Endothelial cell of umbilical vein (primary cell): ENCODE results near the gene GPR180.

Source experiments
- CTCF ChIP-seq, 2 donors: IDR thresholded peaks; 1 replicate in 1 of 2; 2 replicates in 1 of 2; pipeline ENCODE4 v1.5.1; 2011; ENCODE audit warnings: low read length in 2 of 2, mild to moderate bottlenecking in 2 of 2, moderate library complexity in 2 of 2, control low read depth in 1 of 2, inconsistent platforms in 1 of 2, low read depth in 1 of 2; ENCODE audit not compliant: insufficient read depth in 1 of 2; ENCODE audit errors: extremely low read depth in 1 of 2
- EZH2 ChIP-seq: IDR thresholded peaks from 2 replicates; pipeline ENCODE4 v1.6.1; 2012; ENCODE audit warnings: borderline replicate concordance, low read depth, mild to moderate bottlenecking, moderate library complexity, low read length, inconsistent platforms; ENCODE audit not compliant: severe bottlenecking
- FOS ChIP-seq: IDR thresholded peaks from 2 replicates; pipeline ENCODE4 v1.6.1; 2011; ENCODE audit warnings: mild to moderate bottlenecking, low read length, moderate library complexity, borderline replicate concordance; ENCODE audit not compliant: insufficient read depth
- GATA2 ChIP-seq: IDR thresholded peaks from 2 replicates; pipeline ENCODE4 v1.7.0; 2011; ENCODE audit warnings: low read depth, mild to moderate bottlenecking, moderate library complexity, mixed read lengths, low read length; ENCODE audit not compliant: insufficient read length, insufficient read depth
- JUN ChIP-seq: IDR thresholded peaks from 2 replicates; pipeline ENCODE4 v1.6.1; 2011; ENCODE audit warnings: borderline replicate concordance, low read depth; ENCODE audit not compliant: insufficient read length, insufficient read depth
- MYC ChIP-seq: IDR thresholded peaks from one replicate; pipeline ENCODE4 v1.6.1; 2011; ENCODE audit warnings: mild to moderate bottlenecking, low read depth, low read length
- POLR2A ChIP-seq: IDR thresholded peaks from 2 replicates; pipeline ENCODE4 v1.6.1; 2012; ENCODE audit warnings: low read depth, mild to moderate bottlenecking, control low read depth, low read length
- POLR2AphosphoS5 ChIP-seq: IDR thresholded peaks from 2 replicates; pipeline ENCODE4 v1.6.1; 2012; ENCODE audit warnings: low read depth, mild to moderate bottlenecking, control low read depth, low read length, moderate library complexity; ENCODE audit not compliant: insufficient read depth
- TF ChIP-seq, protein P1 (sequence below): IDR thresholded peaks from 2 replicates; pipeline ENCODE4 v1.6.1; 2011; ENCODE audit not compliant: insufficient read depth, insufficient read length

- no peak for TF ChIP-seq FOS
- no peak for TF ChIP-seq CTCF (IDR thresholded peaks at IDR 0.05; ENCODE audit: extremely low read depth in 1 of 2, insufficient read depth in 1 of 2, low read depth in 1 of 2, low read length in 2 of 2)
- TF ChIP-seq MYC = no peak
- no peak for TF ChIP-seq POLR2AphosphoS5
- TF ChIP-seq POLR2A = no peak
- TF ChIP-seq, protein P1, sequence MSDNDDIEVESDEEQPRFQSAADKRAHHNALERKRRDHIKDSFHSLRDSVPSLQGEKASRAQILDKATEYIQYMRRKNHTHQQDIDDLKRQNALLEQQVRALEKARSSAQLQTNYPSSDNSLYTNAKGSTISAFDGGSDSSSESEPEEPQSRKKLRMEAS = no peak
- TF ChIP-seq EZH2 = no peak
- TF ChIP-seq JUN = no peak
- no peak for TF ChIP-seq GATA2
Observed at GRCh38 chr13:94658926-94659597, 57.4 kb downstream of the GPR180 start.
